ENCODE data around the gene COL4A3. TPM values are rescaled to one million over a fixed set of nuclear protein-coding genes. Genes with fewer than 3 reads are reported as not detected.
A peak's percentile ranks its signal among the peaks of the same experiment; 100 is the strongest.

Gene COL4A3
- total and polyA plus RNA-seq, 2 experiments from 2014 or later = 0.11 to 0.70 TPM

DNA sequence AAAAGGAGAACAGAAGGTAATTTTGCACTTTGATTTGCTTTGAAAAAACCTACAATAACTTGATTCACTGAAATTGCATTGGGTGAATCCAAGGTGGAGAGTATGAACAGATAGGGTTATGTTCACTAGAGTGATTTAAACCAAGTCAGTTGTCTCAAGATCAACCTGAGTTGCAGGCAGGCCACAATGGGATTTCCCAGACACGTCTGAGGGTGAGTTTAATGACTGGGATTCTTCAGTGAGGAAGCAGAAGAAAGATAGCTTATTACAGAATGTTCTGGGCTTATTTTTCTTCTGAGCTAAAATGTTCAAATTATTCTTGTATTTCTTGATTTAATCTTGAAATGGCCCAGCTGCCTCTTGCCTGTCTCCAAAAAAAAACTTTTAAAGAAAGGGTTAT, 20.5 kb upstream of the COL4A3 start:
- Histone ChIP-seq H3K27ac (no peak overlapping the region), H3K36me3 (ENCODE audit: low read depth) (no peaks in the 10 kb centered on the region), H3K9ac (no peak overlapping the region), H3K79me2 (ENCODE audit: insufficient read depth) (no peaks in the 10 kb centered on the region), H4K20me1 (ENCODE audit: insufficient read depth) (no peaks in the 10 kb centered on the region), H3K9me3 (ENCODE audit: low read depth) (no peaks in the 10 kb centered on the region), H3K9me2 (ENCODE audit: insufficient read depth) (no peaks in the 10 kb centered on the region), H3F3A (ENCODE audit: insufficient read depth) (no peaks in the 10 kb centered on the region), H2AFZ (no peak overlapping the region), H3K4me3 (no peak overlapping the region), H3K4me1 (ENCODE audit: insufficient read depth) (peaks cover 9% of the 10 kb centered on the region), H3K27me3 (replicated peaks; ENCODE audit: insufficient read depth) (no peaks in the 10 kb centered on the region), H3K4me2 (ENCODE audit: unreplicated experiment) (no peak overlapping the region)
- in situ Hi-C loops (cut with MboI) = loop anchor here (25.0 kb wide), 2 partner anchors 93 to 618 kb away; no protein-coding TSS in a partner anchor
- TF ChIP-seq EZH2phosphoT487 (IDR thresholded peaks at IDR 0.05; ENCODE audit: insufficient read depth, low read depth) (no peak), EZH2 (IDR thresholded peaks at IDR 0.05; ENCODE audit: insufficient read depth, poor library complexity, severe bottlenecking) (no peak)
- WGBS, 2 experiments (ENCODE audit: low coverage in 1 of 2, low lambda C conversion rate in 2 of 2, missing lambda C conversion rate in 2 of 2) = 6 to 19% methylated on average over 1 of the region's 1 CpG
- DNase-seq = no peak

DNA sequence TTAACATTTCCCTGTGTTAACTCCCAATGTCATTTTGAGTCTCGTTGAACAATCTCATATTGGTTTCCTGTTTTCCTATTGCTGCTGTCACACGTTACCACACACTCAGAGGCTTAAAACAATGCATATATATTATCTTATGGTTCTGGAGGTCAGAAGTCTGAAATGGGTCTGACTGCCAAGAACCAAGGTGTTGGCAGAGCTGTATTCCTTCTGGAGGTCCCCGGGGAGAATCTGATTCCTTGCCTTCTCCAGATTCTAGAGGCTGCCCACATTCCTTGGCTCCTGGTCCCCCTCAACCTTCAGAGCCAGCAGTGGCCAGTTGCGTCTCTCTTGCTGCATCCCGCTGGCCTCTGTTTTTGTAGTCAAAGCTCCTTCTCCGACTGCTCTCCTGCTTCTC, 18.0 kb upstream of the COL4A3 start:
- in situ Hi-C loops (cut with MboI) = loop anchor here (25.0 kb wide), 2 partner anchors 91 to 616 kb away; no protein-coding TSS in a partner anchor

DNA sequence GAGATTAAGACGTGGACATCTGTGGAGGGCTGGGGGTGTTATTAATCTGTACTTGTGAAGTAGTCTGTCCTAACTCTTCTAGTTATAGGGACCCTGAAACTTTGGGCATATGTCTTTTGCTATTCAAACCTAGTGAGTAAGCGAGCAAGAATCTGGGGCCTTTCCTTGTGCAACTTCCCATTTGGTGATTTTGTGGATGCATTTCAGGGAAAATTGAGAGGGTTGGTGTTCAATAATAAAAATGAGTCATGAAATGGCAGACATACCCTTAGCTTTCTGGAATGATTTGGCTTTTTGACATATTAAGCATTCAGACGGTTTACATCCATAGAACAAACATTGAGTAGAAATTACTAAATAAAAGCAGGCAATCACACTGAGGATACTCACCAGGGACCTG, 17.4 kb upstream of the COL4A3 start:
- Histone ChIP-seq H3K27ac (no peak overlapping the region), H2AFZ (no peak overlapping the region; the same call in 1 of the 2 replicates), H3K4me3 (no peak overlapping the region), H3K4me1 (ENCODE audit: insufficient read depth) (peaks cover 9% of the 10 kb centered on the region), H4K20me1 (ENCODE audit: insufficient read depth) (no peaks in the 10 kb centered on the region), H3K79me2 (ENCODE audit: insufficient read depth) (no peaks in the 10 kb centered on the region), H3F3A (ENCODE audit: insufficient read depth) (no peaks in the 10 kb centered on the region), H3K27me3 (replicated peaks; ENCODE audit: insufficient read depth) (no peaks in the 10 kb centered on the region), H3K9me3 (ENCODE audit: low read depth) (no peaks in the 10 kb centered on the region), H3K9ac (no peak overlapping the region), H3K9me2 (ENCODE audit: insufficient read depth) (no peaks in the 10 kb centered on the region), H3K36me3 (ENCODE audit: low read depth) (no peaks in the 10 kb centered on the region), H3K4me2 (ENCODE audit: unreplicated experiment) (peak overlapping the region; percentile 6)
- TF ChIP-seq EZH2phosphoT487 (IDR thresholded peaks at IDR 0.05; ENCODE audit: insufficient read depth, low read depth) (no peak), EZH2 (IDR thresholded peaks at IDR 0.05; ENCODE audit: insufficient read depth, poor library complexity, severe bottlenecking) (no peak)
- 49 to 58% methylated on average over 3 of the region's 3 CpGs for WGBS, 2 experiments (ENCODE audit: low coverage in 1 of 2, low lambda C conversion rate in 2 of 2, missing lambda C conversion rate in 2 of 2)
- peak; percentile 47 for DNase-seq
- in situ Hi-C loops (cut with MboI) = loop anchor here (25.0 kb wide), 2 partner anchors 90 to 615 kb away; no protein-coding TSS in a partner anchor

More for the DNA sequence above, 18.0 kb upstream of the COL4A3 start:
- no peak for DNase-seq
- WGBS, 2 experiments (ENCODE audit: low coverage in 1 of 2, low lambda C conversion rate in 2 of 2, missing lambda C conversion rate in 2 of 2) = 83 to 90% methylated on average over 6 of the region's 6 CpGs
- H3K27me3 ChIP-seq (replicated peaks; ENCODE audit: insufficient read depth) = no peaks in the 10 kb centered on the region
- no peak overlapping the region for H3K4me2 ChIP-seq (ENCODE audit: unreplicated experiment)
- H3K4me3 ChIP-seq = no peak overlapping the region
- no peaks in the 10 kb centered on the region for H4K20me1 ChIP-seq (ENCODE audit: insufficient read depth)
- peaks cover 9% of the 10 kb centered on the region for H3K4me1 ChIP-seq (ENCODE audit: insufficient read depth)
- no peaks in the 10 kb centered on the region for H3K36me3 ChIP-seq (ENCODE audit: low read depth)
- no peaks in the 10 kb centered on the region for H3F3A ChIP-seq (ENCODE audit: insufficient read depth)
- H2AFZ ChIP-seq = no peak overlapping the region
- H3K79me2 ChIP-seq (ENCODE audit: insufficient read depth) = no peaks in the 10 kb centered on the region
- TF ChIP-seq EZH2 (IDR thresholded peaks at IDR 0.05; ENCODE audit: insufficient read depth, poor library complexity, severe bottlenecking) (no peak), EZH2phosphoT487 (IDR thresholded peaks at IDR 0.05; ENCODE audit: insufficient read depth, low read depth) (no peak)
- H3K27ac ChIP-seq = no peak overlapping the region
- no peak overlapping the region for H3K9ac ChIP-seq
- no peaks in the 10 kb centered on the region for H3K9me3 ChIP-seq (ENCODE audit: low read depth)
- no peaks in the 10 kb centered on the region for H3K9me2 ChIP-seq (ENCODE audit: insufficient read depth)

DNA sequence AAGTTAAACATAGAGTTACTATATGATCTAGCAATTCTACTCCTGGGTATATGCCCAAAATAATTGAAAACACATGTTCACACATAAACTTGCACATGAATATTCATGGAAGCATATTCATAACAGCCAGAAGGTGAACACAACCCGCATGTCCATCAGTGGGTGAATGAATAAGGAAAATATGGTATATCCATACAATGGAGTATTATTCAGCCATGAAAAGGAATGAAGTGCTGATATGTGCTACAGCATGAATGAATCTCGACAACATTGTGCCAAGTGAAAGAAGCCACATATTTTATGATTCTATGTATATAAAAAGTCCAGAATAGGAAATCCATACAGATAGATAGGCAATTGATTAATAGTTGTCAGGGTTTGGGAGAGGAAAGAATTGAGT, 16.3 kb upstream of the COL4A3 start:
- Histone ChIP-seq H3K9me3 (ENCODE audit: low read depth) (no peaks in the 10 kb centered on the region), H3K27me3 (replicated peaks; ENCODE audit: insufficient read depth) (no peaks in the 10 kb centered on the region), H3F3A (ENCODE audit: insufficient read depth) (no peaks in the 10 kb centered on the region), H3K79me2 (ENCODE audit: insufficient read depth) (no peaks in the 10 kb centered on the region), H3K9me2 (ENCODE audit: insufficient read depth) (no peaks in the 10 kb centered on the region), H2AFZ (no peak overlapping the region), H3K9ac (no peak overlapping the region), H3K4me3 (no peak overlapping the region), H3K27ac (no peak overlapping the region), H3K36me3 (ENCODE audit: low read depth) (no peaks in the 10 kb centered on the region), H3K4me1 (ENCODE audit: insufficient read depth) (peaks cover 9% of the 10 kb centered on the region), H3K4me2 (ENCODE audit: unreplicated experiment) (no peak overlapping the region), H4K20me1 (ENCODE audit: insufficient read depth) (no peaks in the 10 kb centered on the region)
- no peak for TF ChIP-seq EZH2 (IDR thresholded peaks at IDR 0.05; ENCODE audit: insufficient read depth, poor library complexity, severe bottlenecking)
- no peak for TF ChIP-seq EZH2phosphoT487 (IDR thresholded peaks at IDR 0.05; ENCODE audit: insufficient read depth, low read depth)
- in situ Hi-C loops (cut with MboI) = loop anchor here (25.0 kb wide), 2 partner anchors 89 to 614 kb away; no protein-coding TSS in a partner anchor
- WGBS, 2 experiments (ENCODE audit: low coverage in 1 of 2, low lambda C conversion rate in 2 of 2, missing lambda C conversion rate in 2 of 2) = 32 to 45% methylated on average over 2 of the region's 2 CpGs
- no peak for DNase-seq
